ENCODE results near the gene ZBTB7C.

GRCh38 chr18:48274301-48274700 is 134.9 kb downstream of the ZBTB7C start:
- TF ChIP-seq CTCF (IDR thresholded peaks at IDR 0.05): no peak
- no peak for TF ChIP-seq RCOR1 (IDR thresholded peaks at IDR 0.05; ENCODE audit: low read length)
- TF ChIP-seq YY1 (IDR thresholded peaks at IDR 0.05; ENCODE audit: low read depth): no peak
- no peak for TF ChIP-seq EZH2phosphoT487 (IDR thresholded peaks at IDR 0.05; ENCODE audit: borderline replicate concordance, low read depth)
- TF ChIP-seq REST (IDR thresholded peaks at IDR 0.05; ENCODE audit: low read depth, low read length): no peak
- no peak for TF ChIP-seq GATA2 (CRISPR knock-in tag; IDR thresholded peaks at IDR 0.05)
- TF ChIP-seq CHD2 (IDR thresholded peaks at IDR 0.05; ENCODE audit: low read length, partially characterized antibody): no peak
- TF ChIP-seq TAF1 (IDR thresholded peaks at IDR 0.05; ENCODE audit: borderline replicate concordance, low read depth, low read length): no peak
- TF ChIP-seq MEF2A (IDR thresholded peaks at IDR 0.05; ENCODE audit: borderline replicate concordance, low read depth): no peak
- no peak for TF ChIP-seq FOXJ3 (CRISPR knock-in tag; IDR thresholded peaks at IDR 0.05)
- no peak for TF ChIP-seq POLR2AphosphoS5 (IDR thresholded peaks at IDR 0.05; ENCODE audit: low read depth, low read length)
- TF ChIP-seq SIN3A (IDR thresholded peaks at IDR 0.05; ENCODE audit: borderline replicate concordance, low read depth, low read length): no peak
- no peak for TF ChIP-seq MXI1 (IDR thresholded peaks at IDR 0.05; ENCODE audit: low read depth, low read length)

Data from SK-N-SH (cell line).